ENCODE data around the gene ASS1.
"Not testable (repeated sequence)": the region's sequence is repeated elsewhere in the genome, so short reads cannot be mapped to it uniquely, and the experiment has no call there.

The ASS1 gene

GRCh38 chr9:130444565-130445221 is at the start of gene ASS1:
TSS of gene ASS1 (plus strand) at chr9:130444961. CDS start at chr9:130452229, 7,268 bp downstream.
- peak; percentile 62 for DNase-seq

GRCh38 chr9:130395810-130396435 is 48.8 kb upstream of the ASS1 start:
- DNase-seq: no peak

DNA sequence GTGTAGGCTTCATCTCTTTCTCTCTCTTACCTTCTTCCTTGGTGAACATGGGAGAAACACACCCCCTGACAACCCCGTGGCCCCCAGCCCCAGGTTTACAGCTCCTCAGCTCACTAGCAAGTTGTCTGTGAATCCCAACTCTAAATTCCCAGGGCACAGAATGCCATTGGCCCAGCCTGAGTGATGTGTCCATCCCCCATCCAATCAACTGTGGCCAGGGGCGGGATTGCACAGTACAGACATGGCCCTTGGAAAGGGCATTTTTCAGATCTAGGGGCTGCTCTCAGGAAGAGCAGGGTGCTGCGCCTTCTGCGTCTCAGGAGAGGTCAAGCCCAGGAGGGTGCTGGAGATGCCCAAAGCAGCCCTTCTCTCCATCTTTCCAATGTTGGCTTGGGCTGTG is 48.2 kb upstream of the ASS1 start:
- no peak for DNase-seq

GRCh38 chr9:130398487-130399240 is 46.1 kb upstream of the ASS1 start:
- no peak for DNase-seq

GRCh38 chr9:130399768-130400167 is 45.0 kb upstream of the ASS1 start:
- no peak for DNase-seq

- no peak for DNase-seq
Measured at GRCh38 chr9:130400870-130401269, 43.9 kb upstream of the ASS1 start.

- DNase-seq: not testable (repeated sequence)
Measured at GRCh38 chr9:130401742-130402141, 43.0 kb upstream of the ASS1 start.

GRCh38 chr9:130402243-130402642 is 42.5 kb upstream of the ASS1 start:
- no peak for DNase-seq

DNA sequence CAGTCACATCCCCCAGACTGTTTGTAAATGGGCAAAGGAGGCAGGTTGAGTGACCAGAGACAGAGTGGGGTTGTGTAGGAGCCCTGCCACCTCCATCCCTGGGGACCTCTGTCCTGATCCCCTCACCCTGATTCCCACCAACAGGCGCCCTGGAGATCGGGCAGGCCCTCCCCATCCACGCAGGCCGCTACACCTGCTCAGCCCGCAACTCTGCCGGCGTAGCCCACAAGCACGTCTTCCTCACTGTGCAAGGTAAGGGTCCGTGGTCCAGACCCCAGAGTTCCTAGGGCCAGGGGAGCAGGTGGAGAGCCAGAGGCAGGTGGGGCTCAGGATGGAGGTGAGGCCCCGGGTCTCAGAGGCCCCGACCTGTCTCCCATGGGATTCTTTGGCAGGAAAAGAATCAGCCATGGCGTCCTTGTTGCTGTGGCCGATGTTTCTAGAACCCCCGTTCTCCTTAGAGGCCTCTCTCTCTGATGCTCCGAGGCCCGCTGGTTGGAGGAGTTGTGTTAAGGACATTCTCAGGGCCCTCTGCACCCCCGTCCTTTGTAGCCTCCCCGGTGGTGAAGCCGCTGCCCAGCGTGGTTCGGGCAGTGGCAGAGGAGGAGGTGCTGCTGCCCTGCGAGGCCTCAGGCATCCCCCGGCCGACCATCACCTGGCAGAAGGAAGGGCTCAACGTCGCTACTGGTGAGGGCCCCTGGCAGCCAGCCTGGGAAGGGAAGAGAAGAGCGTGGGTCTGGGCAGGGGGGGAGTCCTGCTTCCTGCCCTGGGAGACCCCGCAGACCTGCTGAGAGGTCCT is 41.9 kb upstream of the ASS1 start:
- DNase-seq: no peak

DNA sequence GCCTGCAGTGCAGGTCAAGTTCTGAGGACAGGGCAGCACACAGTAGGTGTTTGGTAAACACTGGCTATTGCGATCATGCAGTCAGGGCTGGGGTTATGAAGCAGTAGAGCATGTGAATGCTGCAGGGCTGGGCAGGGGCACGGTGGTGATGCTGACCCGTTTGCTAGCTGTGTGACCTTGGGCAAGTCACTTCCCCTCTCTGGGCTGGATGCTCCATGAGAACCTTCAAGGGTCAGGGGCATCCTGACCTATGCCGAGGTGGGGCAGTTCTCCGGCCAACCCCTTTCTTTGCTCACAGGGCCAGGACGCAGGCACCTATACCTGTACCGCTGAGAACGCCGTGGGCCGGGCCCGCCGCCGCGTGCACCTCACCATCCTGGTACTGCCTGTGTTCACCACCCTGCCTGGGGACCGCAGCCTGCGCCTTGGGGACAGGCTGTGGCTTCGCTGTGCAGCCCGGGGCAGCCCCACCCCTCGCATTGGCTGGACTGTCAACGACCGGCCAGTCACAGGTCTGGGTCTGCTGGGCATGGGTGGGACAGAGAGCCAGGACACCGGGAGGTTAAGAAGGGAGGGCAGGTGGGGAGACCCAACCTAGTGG is 39.0 kb upstream of the ASS1 start:
- no peak for DNase-seq

DNA sequence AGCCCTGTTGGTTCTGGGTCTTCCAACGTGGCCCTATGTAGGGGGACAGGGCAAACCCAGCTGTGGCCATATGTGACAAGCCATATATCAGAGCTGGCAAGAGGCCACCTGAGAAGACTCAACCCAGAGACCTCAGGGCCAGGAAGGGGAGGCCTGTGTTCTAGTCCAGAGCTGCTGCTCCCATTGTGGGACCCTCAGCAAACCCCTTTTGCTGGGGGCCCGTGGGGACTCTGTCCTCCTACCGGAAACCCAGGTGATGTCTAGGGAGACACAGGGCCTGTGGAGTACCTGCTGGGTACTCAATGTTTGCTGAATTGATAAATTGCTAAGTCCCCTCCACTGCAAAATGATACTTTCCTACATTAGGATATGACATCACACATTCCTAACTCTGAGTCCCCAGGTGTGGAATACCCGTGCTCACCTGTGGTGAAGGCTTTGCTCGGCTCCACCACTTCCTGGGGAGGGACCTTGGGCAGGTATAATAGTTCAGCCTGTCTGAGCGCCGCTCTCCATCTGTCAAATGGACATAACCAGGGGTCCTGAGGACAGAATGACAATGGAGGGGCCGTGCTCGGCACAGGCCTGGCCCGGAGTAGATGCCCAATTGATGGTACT is 38.4 kb upstream of the ASS1 start:
- no peak for DNase-seq

DNA sequence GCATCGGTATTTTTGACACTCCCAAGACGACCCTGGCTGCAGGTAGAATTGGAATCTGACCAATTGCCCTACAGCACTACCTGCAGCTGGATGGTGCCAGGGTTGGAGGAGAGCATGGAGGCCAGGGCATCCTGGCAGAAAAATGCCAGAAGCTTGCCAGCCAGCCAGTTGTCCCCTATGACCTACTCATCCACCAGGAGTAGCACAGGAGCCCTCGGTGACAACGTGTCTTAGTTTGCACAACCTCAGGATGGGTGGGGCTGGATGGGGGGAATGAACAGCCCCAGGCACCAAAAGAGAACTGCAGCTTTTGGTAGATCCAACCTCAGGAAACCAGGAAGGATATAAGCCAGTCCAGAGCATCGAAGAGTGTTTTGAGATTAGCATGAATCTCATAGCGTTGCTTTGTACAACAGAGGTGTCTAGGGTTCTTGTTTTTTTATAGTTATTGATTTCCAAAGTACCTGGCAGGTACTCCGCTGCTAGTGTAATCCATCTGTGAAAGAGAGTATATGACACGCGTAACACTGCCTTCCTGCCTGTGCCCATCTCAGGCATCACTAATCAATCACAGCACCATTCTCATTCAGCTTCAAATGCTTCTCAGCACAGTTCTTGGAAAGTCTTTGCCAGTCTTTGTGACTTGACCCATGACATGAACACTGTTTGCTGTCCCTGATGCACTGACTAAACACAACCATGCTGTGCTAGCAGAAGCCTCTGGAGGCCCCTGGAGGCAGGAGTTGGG is 36.7 kb upstream of the ASS1 start:
- DNase-seq: no peak

DNA sequence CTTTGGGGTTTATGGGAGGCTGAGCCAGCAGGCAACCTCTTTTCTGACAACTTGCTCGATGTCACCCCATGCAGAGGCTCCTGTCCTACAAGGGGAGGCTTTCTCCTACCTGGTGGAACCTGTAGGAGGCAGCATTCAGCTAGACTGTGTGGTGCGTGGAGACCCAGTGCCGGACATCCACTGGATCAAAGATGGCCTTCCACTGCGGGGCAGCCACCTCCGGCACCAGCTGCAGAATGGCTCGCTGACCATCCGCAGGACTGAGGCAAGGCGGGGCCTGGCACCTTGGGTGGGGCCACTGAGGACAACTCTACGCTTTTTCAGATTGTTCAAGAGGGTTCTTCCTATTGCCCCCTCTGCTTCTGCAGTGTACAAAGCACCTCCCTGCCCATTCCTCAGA is 36.1 kb upstream of the ASS1 start:
- no peak for DNase-seq

- DNase-seq: no peak
Measured at GRCh38 chr9:130409246-130409645, 35.5 kb upstream of the ASS1 start.

DNA sequence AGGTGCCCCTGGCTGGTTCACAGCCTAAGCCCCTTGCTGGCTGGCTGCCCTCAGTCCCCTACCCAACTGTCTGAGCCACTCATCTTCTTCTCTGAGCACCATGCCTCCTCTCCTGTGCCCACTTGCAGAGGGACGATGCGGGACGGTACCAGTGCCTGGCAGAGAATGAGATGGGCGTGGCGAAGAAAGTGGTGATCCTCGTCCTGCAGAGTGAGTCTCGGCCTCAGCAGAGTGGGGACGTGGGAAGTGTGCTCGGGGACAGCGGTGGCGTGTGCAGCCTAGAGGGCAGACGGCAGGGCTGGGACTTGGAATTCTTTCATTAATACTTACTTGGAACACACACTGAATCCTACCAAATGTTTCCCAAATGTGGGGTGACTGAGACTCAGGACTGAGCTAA is 34.3 kb upstream of the ASS1 start:
- DNase-seq: no peak

GRCh38 chr9:130411566-130411915 is 33.2 kb upstream of the ASS1 start:
- no peak for DNase-seq

DNA sequence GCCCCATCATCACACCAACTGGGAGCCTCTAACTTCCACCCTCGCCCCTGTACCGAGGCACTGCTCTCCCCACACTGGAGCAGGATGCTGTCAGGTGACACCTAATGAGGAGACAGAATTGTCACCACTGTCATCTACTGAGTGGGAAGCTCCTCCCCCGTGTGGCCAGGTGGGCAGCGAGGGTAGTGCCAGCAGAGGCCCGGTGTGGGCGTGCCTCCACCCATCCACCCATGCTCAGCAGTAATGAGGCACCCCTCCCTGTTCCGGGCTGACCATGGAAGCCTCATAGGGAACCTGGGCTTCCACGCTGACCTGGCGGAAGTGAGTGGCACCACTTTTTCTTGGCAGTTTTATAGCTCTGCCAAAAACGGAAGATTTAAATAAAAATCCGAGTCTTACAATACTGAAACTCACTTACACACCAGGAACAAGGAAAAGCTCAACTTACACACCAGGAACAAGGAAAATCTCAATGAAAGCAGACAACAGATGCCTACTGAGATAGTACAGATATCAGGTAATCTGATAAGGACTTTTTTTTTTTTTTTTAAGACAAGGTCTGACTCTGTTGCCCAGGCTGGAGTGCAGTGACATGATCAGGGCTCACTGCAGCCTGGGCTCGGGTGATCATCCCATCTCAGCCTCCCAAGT is 30.6 kb upstream of the ASS1 start:
- no peak for DNase-seq

- DNase-seq: no peak
Measured at GRCh38 chr9:130414910-130415746, 29.6 kb upstream of the ASS1 start.

- DNase-seq: no peak
Measured at GRCh38 chr9:130417602-130418001, 27.2 kb upstream of the ASS1 start.

DNA sequence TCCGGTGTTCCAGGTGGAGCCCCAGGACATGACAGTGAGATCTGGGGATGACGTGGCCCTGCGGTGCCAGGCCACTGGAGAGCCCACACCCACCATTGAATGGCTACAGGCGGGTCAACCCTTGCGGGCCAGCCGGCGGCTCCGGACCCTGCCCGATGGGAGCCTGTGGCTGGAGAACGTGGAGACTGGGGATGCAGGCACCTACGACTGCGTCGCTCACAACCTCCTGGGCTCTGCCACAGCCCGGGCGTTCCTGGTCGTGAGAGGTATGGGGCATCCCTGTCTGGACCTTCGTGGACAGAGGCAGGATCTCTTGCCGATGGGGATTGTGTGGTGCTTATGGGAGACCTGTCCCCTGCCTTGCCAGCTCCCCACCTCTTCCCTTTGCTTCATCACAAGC is 26.0 kb upstream of the ASS1 start:
- DNase-seq: no peak

All from stimulated activated CD8-positive, alpha-beta memory T cell treated with anti-CD3 and anti-CD28 coated beads, Interleukin-4, amount 100 ng/mL, for 48 hours (primary cell).